NCI-H1048 (cell line): Measurements from ENCODE around the gene NDUFAF3.

Experiments
- DNase-seq: peaks from one replicate; lab custom pipeline; 2025; lab: John Stamatoyannopoulos, UW

Gene NDUFAF3

DNA sequence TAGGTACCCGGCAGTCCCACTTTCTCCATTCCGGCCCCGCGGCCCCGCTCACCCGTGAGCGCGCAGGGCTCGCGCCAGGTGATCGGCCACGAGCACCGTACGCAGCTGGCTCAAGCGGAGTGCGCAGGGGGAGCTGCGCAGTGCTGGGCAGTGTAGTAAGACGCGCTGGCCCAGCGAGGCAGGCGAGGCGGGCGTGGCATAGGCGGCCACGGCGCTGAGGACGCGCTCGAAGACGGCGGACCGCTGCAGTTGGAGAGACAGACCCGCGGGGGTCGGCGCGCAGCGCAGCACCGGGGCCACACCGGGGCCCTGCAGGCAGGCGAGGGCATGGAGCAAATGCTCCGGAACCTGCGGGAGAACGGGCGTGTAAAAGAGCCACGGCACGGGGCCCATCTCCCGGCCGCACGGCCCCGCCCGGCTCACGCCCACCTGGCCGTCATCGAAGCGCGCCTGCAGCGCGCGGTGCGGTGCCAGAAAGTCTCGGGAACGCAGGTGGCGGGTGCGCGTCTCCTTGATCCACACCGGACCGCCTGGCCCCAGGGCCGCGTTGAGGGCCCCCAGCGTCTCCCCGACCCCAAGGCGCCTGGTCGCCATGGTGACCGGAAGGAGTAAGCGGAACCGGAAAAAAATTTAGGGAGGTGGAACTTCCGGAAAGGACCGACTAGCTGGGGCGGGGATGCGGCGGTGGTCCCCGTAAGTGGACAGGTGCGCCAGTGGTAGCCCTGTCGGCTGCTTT is 3.8 kb upstream of the NDUFAF3 start, which contains the start of gene DALRD3:
Gene DALRD3, minus strand, starts transcription at position 610 of the 736 bp plus-strand sequence. Its CDS starts 16 bp downstream, at position 594.
- peak; percentile 27 for DNase-seq

DNA sequence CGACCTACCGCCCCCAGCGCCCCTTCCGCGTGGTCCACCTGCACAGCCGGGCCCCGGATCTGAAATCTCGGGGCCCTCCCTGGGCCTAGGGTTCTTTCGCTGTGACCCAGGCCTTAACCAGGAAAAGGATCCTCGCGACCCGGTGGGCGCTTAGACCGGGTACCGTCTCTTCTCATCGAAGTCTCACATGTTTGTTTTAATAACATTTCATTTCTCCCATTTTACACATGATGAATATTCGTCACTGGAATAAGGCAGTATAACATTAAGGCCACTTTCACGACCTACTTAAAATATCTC is 3.3 kb upstream of the NDUFAF3 start:
- no peak for DNase-seq

DNA sequence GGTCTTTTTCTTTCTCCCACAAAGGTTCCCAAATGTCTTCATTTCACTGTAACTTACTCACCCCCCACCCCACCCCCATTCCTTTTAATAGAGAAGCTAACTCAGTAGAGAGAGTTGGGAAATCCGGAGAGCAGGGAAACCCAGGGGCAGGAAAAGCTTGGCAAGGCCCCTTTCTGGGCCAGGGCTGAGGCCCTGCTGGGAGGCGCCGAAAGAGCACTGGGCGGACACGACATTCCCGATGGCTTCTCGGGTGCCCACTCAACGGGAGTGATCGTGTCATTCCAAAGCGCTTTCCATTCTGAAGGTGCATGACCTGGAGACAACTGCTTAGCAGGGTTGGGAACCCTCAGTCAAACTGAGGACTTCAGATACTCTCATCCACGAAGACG is 2.0 kb upstream of the NDUFAF3 start:
- DNase-seq = no peak

DNA sequence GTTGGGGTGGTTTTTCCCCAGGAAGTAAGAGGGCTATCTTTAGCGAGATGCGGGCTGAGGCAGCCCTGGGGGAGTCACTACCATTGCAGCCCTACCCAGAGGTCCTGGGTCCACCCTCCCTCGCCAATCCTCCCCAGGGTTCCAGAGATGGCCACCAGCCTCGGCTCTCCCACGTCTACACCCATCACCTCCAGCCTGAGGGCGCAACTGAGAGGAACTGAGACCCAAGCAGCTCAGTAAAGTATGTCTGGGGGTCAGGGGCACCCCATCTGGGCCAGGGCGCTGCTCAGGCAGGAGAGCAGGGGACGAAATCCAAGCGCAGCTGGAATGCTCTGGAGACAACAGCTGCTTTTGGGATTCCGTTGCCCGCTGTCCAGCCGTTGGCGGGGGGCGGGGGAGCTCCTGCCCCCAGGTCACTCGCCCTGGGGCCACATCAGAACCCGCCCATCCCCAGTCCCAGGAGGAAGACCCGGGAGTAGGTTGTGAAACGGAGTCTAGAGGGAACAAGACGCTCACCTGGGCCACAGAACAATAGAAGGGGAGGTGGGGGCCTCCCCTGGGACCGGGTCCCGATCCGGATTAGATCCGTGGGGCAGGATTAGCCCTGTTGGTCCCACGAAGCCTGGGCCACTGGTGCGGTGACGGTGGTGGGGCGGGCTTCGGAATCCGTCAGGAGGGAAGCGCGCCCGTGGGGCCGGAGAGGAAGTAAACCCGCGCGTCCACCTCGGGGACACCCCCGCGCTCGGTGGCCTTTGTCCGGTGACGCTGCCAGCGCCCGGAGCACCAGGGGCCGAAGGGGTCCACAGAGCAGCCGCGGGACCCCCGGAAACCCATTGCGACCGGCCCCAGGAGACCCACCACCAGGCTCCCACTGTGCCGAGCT is 1.4 kb upstream of the NDUFAF3 start:
- no peak for DNase-seq

DNA sequence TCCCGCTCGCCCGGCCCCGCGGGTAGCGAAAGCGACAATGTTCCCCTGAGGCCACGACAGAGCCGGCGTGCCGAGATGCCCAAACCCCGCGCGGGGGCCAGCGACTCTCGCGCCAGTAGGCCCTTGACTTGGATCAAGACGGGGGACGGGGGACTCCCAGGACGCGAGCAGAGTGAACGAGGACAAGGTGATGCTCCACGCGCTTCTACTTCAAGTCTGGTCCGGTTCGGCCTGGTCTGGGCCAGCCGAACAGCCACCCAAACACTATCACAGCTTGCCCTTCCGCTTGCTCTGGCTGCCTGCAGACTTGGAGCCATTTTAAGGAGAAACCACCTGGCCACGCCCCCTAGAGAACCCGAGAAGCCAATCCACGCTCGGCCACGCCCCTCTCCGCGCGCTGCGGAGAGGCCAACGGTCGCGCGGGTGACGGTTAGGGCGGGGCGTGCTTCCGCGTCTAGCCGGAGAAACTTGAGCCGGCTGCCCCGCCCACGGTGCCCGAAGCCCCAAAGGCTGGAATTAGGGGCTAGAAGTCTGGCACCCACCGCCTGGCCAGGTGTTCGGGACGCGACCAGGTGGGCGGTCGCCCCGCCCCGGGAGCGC is 608 bp upstream of the NDUFAF3 start:
- peak; percentile 96 for DNase-seq

DNA sequence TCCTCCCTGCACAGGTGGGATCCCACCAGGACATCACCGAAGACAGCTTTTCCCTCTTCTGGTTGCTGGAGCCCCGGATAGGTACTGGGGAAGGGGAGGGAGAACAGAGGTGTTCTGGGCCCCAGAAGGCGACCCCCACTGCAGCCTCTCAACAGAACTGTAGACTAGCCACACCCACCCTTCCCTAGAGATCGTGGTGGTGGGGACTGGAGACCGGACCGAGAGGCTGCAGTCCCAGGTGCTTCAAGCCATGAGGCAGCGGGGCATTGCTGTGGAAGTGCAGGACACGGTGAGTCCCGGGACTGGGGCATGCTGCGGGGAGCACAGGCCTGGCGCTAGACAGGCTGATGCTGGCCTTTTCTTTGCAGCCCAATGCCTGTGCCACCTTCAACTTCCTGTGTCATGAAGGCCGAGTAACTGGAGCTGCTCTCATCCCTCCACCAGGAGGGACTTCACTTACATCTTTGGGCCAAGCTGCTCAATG is 809 bp downstream of the NDUFAF3 start:
- no peak for DNase-seq

DNA sequence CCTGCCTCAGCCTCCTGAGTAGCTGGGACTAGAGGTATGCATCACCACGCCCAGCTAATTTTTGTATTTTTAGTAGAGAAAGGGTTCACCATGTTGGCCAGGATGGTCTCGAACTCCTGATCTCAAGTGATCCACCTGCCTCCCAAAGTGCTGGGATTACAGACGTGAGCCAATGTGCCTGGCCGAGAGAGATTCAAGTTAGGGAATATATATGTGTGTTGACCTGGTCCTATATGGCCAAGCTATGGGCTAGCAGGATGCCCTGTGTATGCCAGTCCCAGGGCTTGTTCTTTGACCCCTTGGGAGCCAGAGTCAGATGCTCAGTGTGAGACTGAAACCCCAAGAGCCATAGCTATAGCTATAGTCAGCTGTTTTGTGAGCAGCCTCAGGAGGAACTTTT is 1.9 kb downstream of the NDUFAF3 start:
- DNase-seq = no peak

DNA sequence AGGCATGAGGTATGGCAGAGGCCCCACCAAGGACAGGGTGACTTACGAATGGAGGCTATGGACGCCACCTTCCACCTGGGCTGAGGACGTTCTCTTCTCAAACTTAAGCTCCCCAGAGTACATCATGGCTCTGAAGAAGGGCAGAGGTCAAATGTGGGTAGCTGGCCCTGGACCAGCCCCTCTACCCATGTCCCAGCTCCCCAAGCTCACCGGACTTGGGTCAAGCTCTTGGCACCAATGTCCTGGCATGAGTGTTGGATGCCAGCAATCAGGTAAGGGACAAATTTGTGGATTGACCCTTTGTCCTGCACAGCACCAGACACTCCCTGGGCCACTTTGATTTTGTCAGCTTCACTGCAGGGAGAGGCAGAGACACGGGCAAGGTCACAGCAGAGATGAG is 2.5 kb downstream of the NDUFAF3 start:
- no peak for DNase-seq

DNA sequence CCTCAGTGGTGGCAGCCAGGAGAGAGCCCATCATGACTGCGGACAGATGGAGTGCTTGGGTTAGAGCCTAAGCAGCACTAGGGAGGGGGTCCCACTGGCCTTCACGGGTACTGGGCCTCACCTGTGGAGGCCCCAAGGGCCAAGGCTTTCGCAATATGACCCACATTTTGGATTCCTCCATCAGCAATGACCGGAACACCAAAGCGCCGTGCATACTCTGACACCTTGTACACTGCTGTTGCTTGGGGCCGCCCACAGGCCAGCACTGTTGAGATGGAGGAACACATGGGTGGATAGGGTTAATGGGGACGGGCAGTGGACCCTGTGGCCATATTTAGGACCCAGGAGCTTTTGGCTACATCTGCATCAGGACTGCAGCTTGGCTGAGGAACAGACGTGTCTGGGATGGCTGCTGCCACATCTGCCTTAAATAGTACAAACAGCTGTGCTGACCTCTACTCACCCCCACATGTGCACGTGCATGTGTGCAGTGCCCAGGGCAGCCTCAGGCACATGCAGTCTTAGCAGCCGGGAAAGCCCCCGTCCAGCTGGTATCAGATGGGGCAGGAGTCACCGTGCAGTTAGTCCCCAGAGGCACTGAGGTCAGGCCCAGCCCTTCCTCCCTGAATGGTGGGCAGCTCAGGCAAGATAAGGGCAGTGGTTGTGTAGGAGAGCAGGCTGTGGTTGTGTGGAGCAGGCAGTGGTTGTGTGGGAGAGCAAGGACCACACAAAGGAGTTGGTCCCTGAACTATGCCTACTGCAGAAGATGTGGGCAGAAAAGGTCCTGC is 3.3 kb downstream of the NDUFAF3 start:
- DNase-seq = no peak

DNA sequence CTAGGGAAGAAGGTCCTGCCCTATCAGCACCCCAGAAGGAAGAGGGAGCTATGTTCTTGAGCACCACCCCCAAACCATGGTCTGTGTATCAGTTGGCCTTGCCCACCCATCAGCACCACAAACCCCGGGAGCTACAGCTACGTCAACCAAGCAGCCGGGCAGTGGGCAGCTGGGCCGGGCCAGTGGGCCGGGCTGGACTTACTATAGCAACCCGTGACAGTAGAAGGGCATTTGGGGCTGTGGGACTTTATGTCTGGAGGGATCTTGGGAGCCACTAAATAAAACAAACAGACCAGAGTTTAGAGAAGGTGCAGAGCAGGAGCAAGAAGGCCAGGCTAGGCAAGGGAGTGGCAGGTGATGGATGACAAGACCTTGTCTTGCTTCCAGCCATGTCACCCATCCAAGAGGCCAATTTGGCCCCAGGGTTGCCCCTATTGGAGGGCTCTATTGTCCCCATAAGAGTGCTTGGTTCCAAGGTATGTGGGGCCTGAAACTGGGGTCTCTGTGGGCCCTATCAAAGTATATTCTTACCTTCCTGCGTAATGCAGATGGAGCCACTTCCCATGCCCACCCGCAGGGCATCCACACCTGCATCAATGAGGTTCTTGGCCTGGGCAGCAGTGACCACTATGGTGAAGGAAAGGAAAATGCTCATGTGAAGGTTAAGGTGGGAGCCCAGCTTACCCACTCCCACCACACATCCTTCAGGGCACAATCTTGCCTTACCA is 4.0 kb downstream of the NDUFAF3 start:
- no peak for DNase-seq

DNA sequence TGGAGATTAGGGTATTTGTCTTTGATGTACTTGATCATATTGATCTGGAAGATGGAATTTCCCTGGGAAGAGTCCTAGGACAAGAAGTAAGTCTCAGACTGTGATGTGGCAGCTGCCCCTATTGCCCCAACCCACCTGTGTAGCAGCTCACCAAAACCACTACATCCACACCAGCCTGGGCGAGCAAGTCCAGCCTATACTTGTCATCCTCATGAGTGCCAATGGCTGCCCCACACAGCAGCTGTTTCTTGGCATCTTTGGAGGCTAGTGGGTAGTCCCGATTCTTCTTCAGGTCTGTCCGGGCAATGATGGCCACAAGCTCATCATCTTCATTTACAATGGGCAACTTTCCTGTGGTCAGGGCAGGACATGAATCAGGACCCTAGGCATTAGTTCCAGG is 4.6 kb downstream of the NDUFAF3 start:
- no peak for DNase-seq

DNA sequence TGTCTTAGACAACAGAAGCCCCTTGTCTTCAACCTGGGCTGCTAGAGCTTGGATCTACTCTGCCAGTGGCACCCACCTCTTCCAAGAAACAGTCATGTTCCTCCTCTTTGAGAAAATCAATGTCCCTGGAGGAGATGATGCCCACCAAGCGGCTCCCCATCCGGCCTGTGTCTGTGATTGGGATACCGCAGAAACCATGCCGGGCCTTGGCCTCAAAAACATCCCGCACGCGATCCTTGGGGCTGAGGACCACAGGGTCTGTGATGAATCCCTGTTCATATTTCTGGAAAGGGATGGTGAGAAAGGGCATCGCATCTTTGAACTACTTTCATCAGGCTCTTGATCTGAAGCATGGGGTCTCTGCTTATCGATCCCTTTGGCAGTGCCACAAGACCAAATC is 5.7 kb downstream of the NDUFAF3 start:
- no peak for DNase-seq

DNA sequence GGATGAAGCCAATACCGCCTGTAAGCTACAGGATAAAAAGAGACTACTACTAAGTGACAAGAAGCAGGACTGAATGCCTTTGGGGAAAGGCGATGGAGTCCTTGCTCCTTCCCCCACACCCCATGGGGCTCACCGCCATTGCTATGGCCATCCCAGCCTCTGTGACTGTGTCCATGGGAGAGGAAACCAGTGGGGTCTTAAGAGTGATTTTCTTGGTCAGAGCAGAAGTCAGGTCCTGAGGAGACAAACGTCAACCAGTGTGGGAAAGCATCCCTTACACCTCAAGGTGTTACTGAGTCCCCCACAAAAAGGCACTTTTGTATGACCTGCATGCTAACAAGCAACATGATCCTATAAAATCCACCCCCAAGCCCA is 6.4 kb downstream of the NDUFAF3 start:
- no peak for DNase-seq

DNA sequence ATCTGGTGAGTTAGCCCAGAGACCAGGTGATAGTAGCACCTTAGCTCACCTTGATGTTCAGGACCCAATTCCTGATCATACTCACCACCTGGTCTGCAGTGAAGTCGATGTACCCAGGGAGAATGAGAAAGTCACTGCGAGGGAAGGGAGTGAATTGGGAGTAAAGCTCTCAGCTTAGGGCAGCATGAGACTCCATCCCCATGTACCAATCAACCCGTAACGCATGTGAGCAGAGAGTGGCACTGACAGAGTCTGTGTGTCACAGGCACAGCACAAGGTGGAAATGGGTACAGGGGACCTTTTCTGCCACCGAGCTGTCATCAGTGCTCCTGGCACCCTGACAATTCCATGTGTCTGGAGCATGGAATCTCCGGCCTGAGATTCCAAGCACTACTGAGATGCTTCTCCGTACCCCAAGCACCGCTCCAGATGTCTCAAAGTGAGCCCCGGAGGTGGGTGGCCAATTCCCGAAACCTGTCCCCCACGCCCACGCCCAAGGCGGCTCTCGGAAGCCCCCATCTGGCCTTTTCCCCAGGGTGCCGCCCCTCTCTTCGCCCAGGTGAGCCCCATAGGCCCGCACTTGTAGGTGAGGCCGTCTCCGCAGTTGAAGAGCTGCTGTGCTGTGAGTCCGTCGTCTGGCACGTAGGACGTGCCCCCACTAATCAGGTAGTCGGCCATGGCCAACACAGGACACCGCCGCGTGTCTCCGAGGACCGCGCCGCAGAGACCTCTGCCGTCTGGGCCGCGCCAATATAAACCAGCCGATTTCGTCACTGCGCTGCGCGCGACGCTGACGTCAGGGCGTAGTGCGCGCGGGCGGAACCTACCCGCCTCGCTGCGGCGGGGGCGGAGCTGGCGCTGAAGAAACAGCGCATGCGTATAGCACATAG is 7.0 kb downstream of the NDUFAF3 start, which contains the start of gene IMPDH2:
Gene IMPDH2, minus strand, starts transcription at position 726 of the 890 bp plus-strand sequence. Its CDS starts 48 bp downstream, at position 678.
- peak; percentile 66 for DNase-seq

DNA sequence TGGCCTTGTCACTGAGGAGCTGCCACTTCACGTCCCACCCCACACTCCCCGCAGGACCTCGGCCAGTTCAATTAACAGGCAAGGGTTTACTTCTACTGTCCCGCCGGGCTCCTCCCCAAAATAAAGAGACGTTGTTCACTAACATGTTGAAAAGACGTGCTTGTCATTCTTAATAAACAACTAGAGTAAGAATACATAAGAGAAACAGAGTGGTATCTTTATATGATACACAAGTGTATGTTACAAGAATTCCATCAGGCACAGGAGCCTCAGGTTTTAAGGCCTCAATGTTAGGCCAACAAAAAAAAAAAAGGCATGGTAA is 7.6 kb downstream of the NDUFAF3 start:
- no peak for DNase-seq

DNA sequence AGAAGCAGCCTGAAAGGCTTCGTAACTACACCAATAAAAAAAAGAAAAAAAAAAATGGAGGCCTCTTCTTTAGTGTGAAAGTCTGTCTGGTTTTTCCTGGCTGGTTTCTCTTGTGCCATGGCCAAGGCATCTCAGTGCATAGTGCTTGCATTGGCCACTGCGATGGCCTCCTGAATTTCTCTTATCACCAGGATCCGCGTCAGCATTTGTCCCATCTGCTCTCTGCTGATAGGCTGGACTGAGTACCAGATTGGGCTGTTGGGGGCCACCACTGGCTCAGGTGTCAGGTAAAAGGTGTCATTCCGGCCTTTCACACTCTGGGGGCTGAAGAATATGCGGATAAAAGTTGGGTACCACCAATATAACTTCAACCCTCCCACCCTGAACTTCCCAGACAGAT is 8.4 kb downstream of the NDUFAF3 start:
- DNase-seq = no peak

DNA sequence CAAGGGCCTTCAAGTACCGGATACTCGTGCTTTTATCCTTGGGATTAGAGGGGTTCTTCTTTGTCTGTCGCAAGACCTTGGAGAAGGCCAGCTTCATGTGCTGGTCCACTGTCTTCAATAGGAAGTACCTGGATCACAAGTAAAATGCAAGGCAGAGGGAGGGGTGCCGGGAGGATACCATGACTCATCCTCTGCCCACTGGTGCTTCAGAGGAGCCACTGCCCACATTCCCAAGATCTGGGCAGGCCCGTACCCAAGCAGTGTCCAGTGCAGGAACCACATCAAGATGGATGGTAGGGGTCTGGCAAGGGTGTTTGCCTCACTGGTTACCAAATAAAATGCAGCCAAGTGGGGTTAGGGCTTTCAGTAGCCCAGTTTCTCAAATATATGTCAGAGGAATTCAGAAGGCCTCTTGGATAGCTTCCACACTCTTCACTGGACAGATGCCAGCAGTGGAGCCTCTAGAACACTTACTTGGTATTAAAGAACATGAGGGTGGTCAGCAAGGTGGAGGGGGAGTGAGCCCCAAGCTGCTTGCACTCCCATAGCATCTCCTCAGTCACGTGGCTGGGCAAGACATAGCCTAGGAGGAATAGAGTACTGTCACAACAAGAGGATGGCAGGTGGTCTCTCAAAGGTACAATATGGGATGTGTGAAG is 10.9 kb downstream of the NDUFAF3 start:
- no peak for DNase-seq

DNA sequence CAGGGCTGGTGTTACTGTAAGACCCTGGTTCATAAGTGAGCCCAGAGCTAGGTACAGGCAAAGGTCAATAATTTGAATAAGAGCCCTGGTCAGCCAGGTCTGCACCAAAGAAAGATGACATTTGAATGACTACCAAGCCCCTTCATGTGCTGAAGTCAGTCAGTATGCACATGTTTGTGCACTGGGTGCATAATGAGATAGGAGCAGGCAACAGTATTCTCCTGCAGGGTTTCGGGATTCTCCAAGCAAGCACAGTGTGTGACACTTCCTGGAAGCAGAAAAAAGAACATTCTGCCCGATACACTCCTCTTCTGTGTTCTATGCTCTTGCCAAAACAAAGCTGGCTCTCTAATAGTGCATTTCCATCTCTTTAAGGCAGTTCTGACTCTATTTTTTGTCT is 12.7 kb downstream of the NDUFAF3 start:
- no peak for DNase-seq

DNA sequence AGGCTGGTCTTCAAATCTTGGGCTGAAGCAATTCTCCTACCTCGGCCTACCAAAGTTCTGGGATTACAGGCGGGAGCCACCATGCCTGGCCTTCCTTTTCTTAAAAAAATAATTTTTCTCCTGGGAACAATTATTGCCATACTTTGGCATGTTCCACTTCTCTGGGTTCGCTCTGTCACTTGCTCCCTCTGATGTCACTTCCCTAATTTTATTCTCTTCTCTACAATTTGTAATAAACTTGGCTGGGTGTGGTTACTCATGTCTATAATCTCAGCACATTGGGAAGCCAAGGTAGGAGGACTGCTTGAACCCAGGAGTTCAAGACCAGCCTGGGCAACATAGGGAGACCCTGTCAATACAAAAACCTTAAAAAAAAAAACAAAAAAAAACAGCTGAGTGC is 13.4 kb downstream of the NDUFAF3 start:
- DNase-seq = no peak

DNA sequence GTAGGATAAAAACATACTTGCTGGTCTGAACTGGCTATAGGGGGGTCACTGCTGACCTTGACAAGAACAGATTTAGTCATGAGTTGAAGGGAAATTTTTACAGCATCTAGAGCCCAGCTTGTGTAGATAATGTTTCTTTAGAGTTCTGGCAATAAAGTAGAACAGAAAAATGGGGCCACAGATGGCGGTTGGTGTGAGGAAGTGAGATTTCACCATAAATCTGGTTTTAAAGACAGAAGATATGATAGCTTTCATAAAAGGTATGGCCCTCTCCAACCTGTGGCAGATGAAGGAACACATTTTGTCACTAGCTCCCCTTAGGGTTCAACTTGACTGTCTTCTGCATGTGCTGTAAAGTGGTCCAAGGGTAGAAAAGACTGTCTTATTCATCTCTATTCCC is 31.6 kb downstream of the NDUFAF3 start:
- DNase-seq = no peak
